ENCODE measurements around the gene TRIM33.
A peak's percentile ranks its signal among the peaks of the same experiment; 100 is the strongest.

The TRIM33 gene

GRCh38 chr1:114346480-114347029 is 164.4 kb downstream of the TRIM33 start:
- DNase-seq, result peak; percentile 97

- no peak for DNase-seq
Observed at GRCh38 chr1:114345930-114346479, 165.0 kb downstream of the TRIM33 start.

GRCh38 chr1:114344656-114345055 is 166.3 kb downstream of the TRIM33 start:
- no peak for DNase-seq
